Neural cell (in vitro differentiated cells): ENCODE measurements around the gene DSCAML1.

Source experiments
- EP300 ChIP-seq: fragments of 450-650 bp; conservative IDR thresholded peaks from 2 replicates; pipeline ENCODE4 v1.6.1; 2014; ENCODE audit warnings: antibody characterized with exemption, mild to moderate bottlenecking, moderate library complexity; ENCODE audit not compliant: poor library complexity, severe bottlenecking
- EZH2 ChIP-seq: fragments of 200-600, 300-800 bp; shearing (Covaris generic), sonication (generic); IDR thresholded peaks from 2 replicates; pipeline ENCODE4 v1.6.1; 2014; ENCODE audit warnings: antibody characterized with exemption, low read length, borderline replicate concordance, mild to moderate bottlenecking; ENCODE audit not compliant: insufficient read depth, poor library complexity, severe bottlenecking
- POLR2AphosphoS5 ChIP-seq: IDR thresholded peaks from 2 replicates; pipeline ENCODE4 v1.6.1; 2012
- SMC3 ChIP-seq: fragments of 450-650 bp; conservative IDR thresholded peaks from 2 replicates; pipeline ENCODE4 v1.6.1; 2014; ENCODE audit warnings: antibody characterized with exemption, mild to moderate bottlenecking, moderate library complexity; ENCODE audit not compliant: poor library complexity
- TAF1 ChIP-seq: IDR thresholded peaks from 2 replicates; pipeline ENCODE4 v1.6.1; 2012; ENCODE audit warnings: low read depth
- TF ChIP-seq, protein P1 (sequence below): fragments of 450-650 bp; IDR thresholded peaks from 2 replicates; pipeline ENCODE4 v1.5.1; 2014; ENCODE audit warnings: antibody characterized with exemption, mild to moderate bottlenecking, moderate library complexity; ENCODE audit not compliant: poor library complexity, severe bottlenecking

DNA sequence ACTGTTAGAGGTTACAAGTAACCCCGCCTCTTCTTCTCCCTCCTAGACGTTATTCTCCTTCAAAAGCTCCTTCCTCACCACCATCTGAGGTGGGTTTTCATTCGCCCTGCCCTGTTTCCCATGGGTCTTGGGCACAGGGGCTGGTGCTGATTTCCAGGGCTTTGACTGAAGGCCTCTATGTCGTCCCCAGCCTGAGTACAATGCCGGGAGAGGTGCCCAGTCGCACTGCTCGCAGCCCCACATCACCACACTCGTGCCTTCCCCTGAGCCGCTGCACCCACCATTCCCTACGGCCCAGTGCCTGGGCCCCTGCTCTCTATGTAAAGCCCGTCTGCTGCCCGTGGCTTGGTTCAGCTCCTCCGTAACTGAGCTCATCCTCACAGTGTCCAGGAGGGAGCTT, 169.8 kb downstream of the DSCAML1 start:
- TF ChIP-seq, protein P1, sequence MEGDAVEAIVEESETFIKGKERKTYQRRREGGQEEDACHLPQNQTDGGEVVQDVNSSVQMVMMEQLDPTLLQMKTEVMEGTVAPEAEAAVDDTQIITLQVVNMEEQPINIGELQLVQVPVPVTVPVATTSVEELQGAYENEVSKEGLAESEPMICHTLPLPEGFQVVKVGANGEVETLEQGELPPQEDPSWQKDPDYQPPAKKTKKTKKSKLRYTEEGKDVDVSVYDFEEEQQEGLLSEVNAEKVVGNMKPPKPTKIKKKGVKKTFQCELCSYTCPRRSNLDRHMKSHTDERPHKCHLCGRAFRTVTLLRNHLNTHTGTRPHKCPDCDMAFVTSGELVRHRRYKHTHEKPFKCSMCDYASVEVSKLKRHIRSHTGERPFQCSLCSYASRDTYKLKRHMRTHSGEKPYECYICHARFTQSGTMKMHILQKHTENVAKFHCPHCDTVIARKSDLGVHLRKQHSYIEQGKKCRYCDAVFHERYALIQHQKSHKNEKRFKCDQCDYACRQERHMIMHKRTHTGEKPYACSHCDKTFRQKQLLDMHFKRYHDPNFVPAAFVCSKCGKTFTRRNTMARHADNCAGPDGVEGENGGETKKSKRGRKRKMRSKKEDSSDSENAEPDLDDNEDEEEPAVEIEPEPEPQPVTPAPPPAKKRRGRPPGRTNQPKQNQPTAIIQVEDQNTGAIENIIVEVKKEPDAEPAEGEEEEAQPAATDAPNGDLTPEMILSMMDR = no peak
- TF ChIP-seq EZH2 = no peak
- TF ChIP-seq TAF1 = no peak
- TF ChIP-seq POLR2AphosphoS5 = no peak
- TF ChIP-seq EP300 = no peak
- TF ChIP-seq SMC3 = no peak
